ENCODE data around the gene SARS1.

The SARS1 gene

DNA sequence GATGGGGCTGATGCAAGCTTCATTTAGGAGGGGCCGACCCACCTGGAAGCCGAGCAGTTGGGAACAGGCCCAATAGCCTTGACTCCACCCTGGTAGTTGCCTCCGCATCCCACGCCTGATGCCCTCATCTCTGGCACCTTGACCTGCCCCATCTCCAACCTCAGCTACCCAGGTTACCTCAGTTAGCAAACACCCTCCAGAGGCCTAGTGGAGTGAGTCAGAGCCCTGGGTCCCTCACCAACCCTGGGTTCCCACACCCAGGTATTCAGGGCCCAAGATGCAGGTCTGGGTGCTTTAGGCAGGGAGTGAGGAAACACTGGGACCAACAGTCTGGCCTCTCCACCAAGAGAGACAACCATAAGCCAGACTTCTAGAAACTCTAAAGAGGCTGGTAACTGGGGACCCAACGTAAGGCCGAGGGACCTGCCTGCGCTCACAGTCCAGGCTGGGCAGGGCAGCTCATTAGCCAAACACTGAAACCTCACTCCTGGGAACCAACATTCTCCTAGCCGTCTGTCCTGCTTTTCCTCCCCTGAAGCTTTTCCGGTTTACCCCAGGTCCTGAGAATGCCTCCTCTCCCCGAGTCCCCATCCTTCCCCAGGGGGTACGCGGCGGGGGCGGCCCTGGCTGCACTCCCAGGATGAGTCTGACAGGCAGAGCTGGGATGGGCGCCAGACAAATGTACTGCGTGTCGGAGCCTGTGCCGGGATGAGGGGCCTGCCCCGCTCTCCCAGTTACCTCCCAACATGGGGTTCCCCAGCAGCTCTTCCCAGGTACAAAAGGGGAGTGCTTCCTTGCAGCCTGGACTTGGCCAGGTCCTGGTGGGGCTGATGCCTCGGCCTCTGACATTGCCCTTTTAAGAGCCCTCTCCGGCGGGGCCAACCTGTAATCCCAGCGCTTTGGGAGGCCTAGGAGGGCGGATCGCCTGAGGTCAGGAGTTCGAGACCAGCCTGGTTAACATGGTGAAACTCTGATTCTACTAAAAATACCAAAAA, 26.7 kb downstream of the SARS1 start:
- Histone ChIP-seq H3K27me3 (ENCODE audit: low read length) (no peaks in the 10 kb centered on the region), H4K20me1 (ENCODE audit: low read depth, low read length) (no peaks in the 10 kb centered on the region), H2AFZ (ENCODE audit: low read depth, low read length, severe bottlenecking) (no peak overlapping the region), H3F3A (ENCODE audit: insufficient read depth) (no peaks in the 10 kb centered on the region; the same call in 1 of the 2 replicates), H3K9me3 (ENCODE audit: insufficient read depth, low read length) (no peaks in the 10 kb centered on the region), H3K36me3 (ENCODE audit: low read length) (peaks cover 4% of the 10 kb centered on the region; the same call in 1 of the 2 replicates), H3K27ac (ENCODE audit: low read depth, low read length) (no peak overlapping the region), H3K4me2 (ENCODE audit: low read depth, low read length, poor library complexity, severe bottlenecking) (no peak overlapping the region), H3K9ac (ENCODE audit: low read length) (no peak overlapping the region), H3K9me2 (replicated peaks; ENCODE audit: insufficient read depth, low read length) (no peaks in the 10 kb centered on the region), H3K79me2 (ENCODE audit: insufficient read depth, low read length) (no peaks in the 10 kb centered on the region), H3K4me3 (ENCODE audit: insufficient read depth, low read length, poor library complexity, severe bottlenecking) (no peak overlapping the region)
- TF ChIP-seq, protein P1, sequence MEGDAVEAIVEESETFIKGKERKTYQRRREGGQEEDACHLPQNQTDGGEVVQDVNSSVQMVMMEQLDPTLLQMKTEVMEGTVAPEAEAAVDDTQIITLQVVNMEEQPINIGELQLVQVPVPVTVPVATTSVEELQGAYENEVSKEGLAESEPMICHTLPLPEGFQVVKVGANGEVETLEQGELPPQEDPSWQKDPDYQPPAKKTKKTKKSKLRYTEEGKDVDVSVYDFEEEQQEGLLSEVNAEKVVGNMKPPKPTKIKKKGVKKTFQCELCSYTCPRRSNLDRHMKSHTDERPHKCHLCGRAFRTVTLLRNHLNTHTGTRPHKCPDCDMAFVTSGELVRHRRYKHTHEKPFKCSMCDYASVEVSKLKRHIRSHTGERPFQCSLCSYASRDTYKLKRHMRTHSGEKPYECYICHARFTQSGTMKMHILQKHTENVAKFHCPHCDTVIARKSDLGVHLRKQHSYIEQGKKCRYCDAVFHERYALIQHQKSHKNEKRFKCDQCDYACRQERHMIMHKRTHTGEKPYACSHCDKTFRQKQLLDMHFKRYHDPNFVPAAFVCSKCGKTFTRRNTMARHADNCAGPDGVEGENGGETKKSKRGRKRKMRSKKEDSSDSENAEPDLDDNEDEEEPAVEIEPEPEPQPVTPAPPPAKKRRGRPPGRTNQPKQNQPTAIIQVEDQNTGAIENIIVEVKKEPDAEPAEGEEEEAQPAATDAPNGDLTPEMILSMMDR (IDR thresholded peaks at IDR 0.05; ENCODE audit: insufficient read depth, low read length, poor library complexity, severe bottlenecking) = no peak
- no peak for TF ChIP-seq EZH2phosphoT487 (conservative IDR thresholded peaks at IDR 0.05; ENCODE audit: low read length)

DNA sequence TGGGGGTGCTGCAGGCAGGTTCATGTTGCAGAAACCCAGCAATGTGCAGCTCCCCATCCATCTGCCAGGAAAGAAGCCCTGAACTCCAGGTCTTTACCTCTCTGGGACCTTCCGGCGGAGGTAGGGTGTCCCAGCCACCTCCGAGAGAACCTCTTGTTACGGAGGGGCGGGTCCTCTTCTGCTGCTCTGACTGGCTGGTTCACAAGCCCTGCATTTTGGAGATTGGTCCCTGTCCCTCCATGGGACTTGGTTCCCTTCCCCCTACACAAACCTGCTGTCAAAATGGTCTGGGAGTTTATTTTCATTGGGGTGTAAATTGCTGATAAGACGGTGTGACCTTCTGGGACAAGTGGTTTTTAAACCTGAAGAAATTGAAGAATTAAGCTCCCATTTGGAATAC, 27.6 kb downstream of the SARS1 start:
- H2AFZ ChIP-seq (ENCODE audit: low read depth, low read length, severe bottlenecking) = no peak overlapping the region
- H3K36me3 ChIP-seq (ENCODE audit: low read length) = peaks cover 3% of the 10 kb centered on the region; the same call in 1 of the 2 replicates
- no peaks in the 10 kb centered on the region; the same call in 1 of the 2 replicates for H3F3A ChIP-seq (ENCODE audit: insufficient read depth)
- H3K9me3 ChIP-seq (ENCODE audit: insufficient read depth, low read length) = no peaks in the 10 kb centered on the region
- H3K4me3 ChIP-seq (ENCODE audit: insufficient read depth, low read length, poor library complexity, severe bottlenecking) = no peak overlapping the region
- no peak overlapping the region for H3K4me2 ChIP-seq (ENCODE audit: low read depth, low read length, poor library complexity, severe bottlenecking)
- no peaks in the 10 kb centered on the region for H3K27me3 ChIP-seq (ENCODE audit: low read length)
- TF ChIP-seq, protein P1 (IDR thresholded peaks at IDR 0.05; ENCODE audit: insufficient read depth, low read length, poor library complexity, severe bottlenecking) = no peak
- TF ChIP-seq EZH2phosphoT487 (conservative IDR thresholded peaks at IDR 0.05; ENCODE audit: low read length) = no peak
- H3K27ac ChIP-seq (ENCODE audit: low read depth, low read length) = no peak overlapping the region
- no peaks in the 10 kb centered on the region for H4K20me1 ChIP-seq (ENCODE audit: low read depth, low read length)
- no peaks in the 10 kb centered on the region for H3K9me2 ChIP-seq (replicated peaks; ENCODE audit: insufficient read depth, low read length)
- no peak overlapping the region for H3K9ac ChIP-seq (ENCODE audit: low read length)
- no peaks in the 10 kb centered on the region for H3K79me2 ChIP-seq (ENCODE audit: insufficient read depth, low read length)

DNA sequence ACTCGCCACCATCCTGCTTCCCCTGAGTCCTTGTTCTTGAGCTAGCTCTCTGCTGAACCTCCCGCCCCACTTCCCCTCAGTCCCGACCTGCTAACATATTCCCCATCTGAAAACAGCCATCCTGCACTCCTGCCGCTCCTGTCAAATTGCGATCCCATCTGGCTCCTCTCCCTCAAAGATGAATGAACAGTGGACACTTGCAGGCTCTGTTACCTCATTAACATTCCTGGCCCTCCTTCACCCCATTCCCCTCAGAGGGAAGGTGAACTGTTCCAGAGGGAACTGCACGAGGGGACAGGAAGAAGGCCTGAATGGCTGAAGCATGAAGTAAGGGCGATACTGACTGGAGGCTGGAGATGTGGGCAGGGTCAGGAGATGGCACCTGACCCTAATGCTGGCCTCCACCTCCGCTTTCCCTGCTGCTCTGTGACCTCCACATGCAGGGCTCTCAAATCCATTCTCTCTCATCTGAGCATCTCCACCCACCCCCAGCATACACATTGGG, 28.2 kb downstream of the SARS1 start:
- no peak overlapping the region for H2AFZ ChIP-seq (ENCODE audit: low read depth, low read length, severe bottlenecking)
- TF ChIP-seq, protein P1 (IDR thresholded peaks at IDR 0.05; ENCODE audit: insufficient read depth, low read length, poor library complexity, severe bottlenecking) = no peak
- no peak for TF ChIP-seq EZH2phosphoT487 (conservative IDR thresholded peaks at IDR 0.05; ENCODE audit: low read length)
- peaks cover 2% of the 10 kb centered on the region; the same call in 1 of the 2 replicates for H3K36me3 ChIP-seq (ENCODE audit: low read length)
- H3K4me2 ChIP-seq (ENCODE audit: low read depth, low read length, poor library complexity, severe bottlenecking) = no peak overlapping the region
- no peaks in the 10 kb centered on the region for H3K9me3 ChIP-seq (ENCODE audit: insufficient read depth, low read length)
- no peak overlapping the region for H3K9ac ChIP-seq (ENCODE audit: low read length)
- H3K27ac ChIP-seq (ENCODE audit: low read depth, low read length) = no peak overlapping the region
- no peaks in the 10 kb centered on the region; the same call in 1 of the 2 replicates for H3F3A ChIP-seq (ENCODE audit: insufficient read depth)
- H3K9me2 ChIP-seq (replicated peaks; ENCODE audit: insufficient read depth, low read length) = no peaks in the 10 kb centered on the region
- H3K79me2 ChIP-seq (ENCODE audit: insufficient read depth, low read length) = no peaks in the 10 kb centered on the region
- no peaks in the 10 kb centered on the region for H3K27me3 ChIP-seq (ENCODE audit: low read length)
- H3K4me3 ChIP-seq (ENCODE audit: insufficient read depth, low read length, poor library complexity, severe bottlenecking) = no peak overlapping the region
- no peaks in the 10 kb centered on the region for H4K20me1 ChIP-seq (ENCODE audit: low read depth, low read length)

Measured in SU-DHL-6 (cell line).